ENCODE measurements around the gene GALK1. TPM values are rescaled to one million over a fixed set of nuclear protein-coding genes. Genes with fewer than 3 reads are reported as not detected.

The GALK1 gene
- total and polyA plus RNA-seq, 7 experiments from 2014 or later = 9.9 to 42.9 (median 18.9) TPM

GRCh38 chr17:75740631-75741077 lies 24.3 kb downstream of the GALK1 start:
- H3K27me3 ChIP-seq (ENCODE audit: control insufficient read depth in 2 of 2, insufficient read depth in 2 of 2, low read length in 2 of 2) = no peaks in the 10 kb centered on the region
- no peaks in the 10 kb centered on the region for H3K9me3 ChIP-seq (ENCODE audit: control insufficient read depth in 2 of 3, low read length in 3 of 3)
- Mint-ChIP-seq H3K9me3 (no peaks in the 10 kb centered on the region), H3K27me3 (no peaks in the 10 kb centered on the region), H3K36me3 (peaks cover 0 to 1% (median 0%) of the 10 kb centered on the region in 5 donors), H3K4me3 (no peak overlapping the region), H3K27ac (no peak overlapping the region), H3K4me1 (peaks cover 0 to 7% (median 0%) of the 10 kb centered on the region in 7 donors)
- no peak overlapping the region for H3K4me3 ChIP-seq (ENCODE audit: low read length)
- no peaks in the 10 kb centered on the region for H3K36me3 ChIP-seq (ENCODE audit: control insufficient read depth in 2 of 3, insufficient read depth in 3 of 3, low read length in 3 of 3)
- intact Hi-C loops (cut with micrococcal nuclease) = no loop called here
- ChIA-PET POLR2A (no interaction called here), CTCF (no interaction called here)
- H3K4me1 ChIP-seq (ENCODE audit: control insufficient read depth in 2 of 2, insufficient read depth in 2 of 2, low read length in 2 of 2) = no peaks in the 10 kb centered on the region
- no peak for ATAC-seq
- H3K27ac ChIP-seq (ENCODE audit: low read depth, low read length) = no peak overlapping the region
- no peak for DNase-seq

GRCh38 chr17:75740215-75740614 lies 24.8 kb downstream of the GALK1 start:
- DNase-seq = no peak
- Histone ChIP-seq H3K27ac (ENCODE audit: low read depth, low read length) (no peak overlapping the region), H3K9me3 (ENCODE audit: control insufficient read depth in 2 of 3, low read length in 3 of 3) (no peaks in the 10 kb centered on the region), H3K36me3 (ENCODE audit: control insufficient read depth in 2 of 3, insufficient read depth in 3 of 3, low read length in 3 of 3) (no peaks in the 10 kb centered on the region), H3K4me1 (ENCODE audit: control insufficient read depth in 2 of 2, insufficient read depth in 2 of 2, low read length in 2 of 2) (no peaks in the 10 kb centered on the region), H3K4me3 (ENCODE audit: low read length) (no peak overlapping the region), H3K27me3 (ENCODE audit: control insufficient read depth in 2 of 2, insufficient read depth in 2 of 2, low read length in 2 of 2) (no peaks in the 10 kb centered on the region)
- ATAC-seq = no peak
- Mint-ChIP-seq H3K4me1 (peaks cover 0 to 7% (median 0%) of the 10 kb centered on the region in 7 donors), H3K27me3 (no peaks in the 10 kb centered on the region), H3K36me3 (peaks cover 0 to 3% (median 0%) of the 10 kb centered on the region in 5 donors), H3K4me3 (no peak overlapping the region), H3K27ac (no peak overlapping the region), H3K9me3 (no peaks in the 10 kb centered on the region)
- ChIA-PET POLR2A (no interaction called here), CTCF (no interaction called here)
- intact Hi-C loops (cut with micrococcal nuclease) = no loop called here

DNA sequence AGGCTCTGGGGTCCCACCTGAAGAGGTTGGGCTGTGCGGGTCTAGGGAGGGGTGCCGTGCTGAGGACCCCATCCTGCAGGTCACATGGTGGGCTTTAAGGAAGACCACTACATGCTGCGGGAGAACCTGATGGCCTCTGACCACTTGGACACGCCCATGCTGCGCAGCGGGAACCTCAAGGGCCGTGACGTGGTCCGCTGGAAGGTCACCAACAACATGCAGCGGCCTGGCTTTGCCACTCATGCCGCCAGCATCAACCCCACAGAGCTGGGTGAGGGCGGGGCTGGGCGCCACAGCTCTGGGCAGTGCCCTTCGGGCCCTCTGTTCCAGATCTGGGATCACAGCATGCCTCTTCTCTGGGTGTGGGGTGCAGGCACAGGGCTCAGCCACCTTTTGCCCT lies 25.2 kb downstream of the GALK1 start:
- no peaks in the 10 kb centered on the region for H3K36me3 ChIP-seq (ENCODE audit: control insufficient read depth in 2 of 3, insufficient read depth in 3 of 3, low read length in 3 of 3)
- no peaks in the 10 kb centered on the region for H3K4me1 ChIP-seq (ENCODE audit: control insufficient read depth in 2 of 2, insufficient read depth in 2 of 2, low read length in 2 of 2)
- peaks cover 0 to 3% (median 0%) of the 10 kb centered on the region in 5 donors for H3K36me3 Mint-ChIP-seq
- DNase-seq = no peak
- H3K4me3 Mint-ChIP-seq = no peak overlapping the region
- no peaks in the 10 kb centered on the region for H3K9me3 Mint-ChIP-seq
- H3K27ac ChIP-seq (ENCODE audit: low read depth, low read length) = no peak overlapping the region
- ChIA-PET POLR2A (no interaction called here), CTCF (interaction anchor here (0.6 kb wide), 1 partner anchor 33 kb away, joined by 3 read pairs; no protein-coding TSS in a partner anchor)
- peaks cover 0 to 7% (median 0%) of the 10 kb centered on the region in 7 donors for H3K4me1 Mint-ChIP-seq
- H3K4me3 ChIP-seq (ENCODE audit: low read length) = no peak overlapping the region
- ATAC-seq = no peak
- no peaks in the 10 kb centered on the region for H3K27me3 ChIP-seq (ENCODE audit: control insufficient read depth in 2 of 2, insufficient read depth in 2 of 2, low read length in 2 of 2)
- intact Hi-C loops (cut with micrococcal nuclease) = no loop called here
- no peak overlapping the region for H3K27ac Mint-ChIP-seq
- no peaks in the 10 kb centered on the region for H3K9me3 ChIP-seq (ENCODE audit: control insufficient read depth in 2 of 3, low read length in 3 of 3)
- H3K27me3 Mint-ChIP-seq = no peaks in the 10 kb centered on the region

DNA sequence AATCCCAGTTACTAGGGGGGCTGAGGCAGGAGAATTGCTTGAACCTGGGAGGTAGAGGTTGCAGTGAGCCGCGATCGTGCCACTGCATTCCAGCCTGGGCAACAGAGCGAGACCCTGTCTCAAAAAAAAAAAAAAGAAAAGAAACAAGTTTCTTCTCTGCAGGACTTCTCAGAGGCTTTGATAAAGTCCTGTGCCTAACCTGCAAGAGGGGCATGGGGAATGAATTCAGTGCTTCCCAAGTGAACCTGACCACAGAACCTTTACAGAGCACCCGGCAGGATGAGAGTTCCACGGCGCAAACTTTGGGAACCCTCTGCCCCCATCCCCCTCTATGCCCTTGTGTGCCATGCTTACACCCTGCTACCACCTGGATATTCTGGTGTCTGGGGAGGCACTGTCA lies 25.8 kb downstream of the GALK1 start:
- intact Hi-C loops (cut with micrococcal nuclease) = no loop called here
- DNase-seq (no peak), ATAC-seq (no peak)
- Mint-ChIP-seq H3K4me3 (no peak overlapping the region), H3K9me3 (no peaks in the 10 kb centered on the region), H3K27ac (no peak overlapping the region), H3K27me3 (no peaks in the 10 kb centered on the region), H3K4me1 (peaks cover 0 to 10% (median 4%) of the 10 kb centered on the region in 7 donors), H3K36me3 (peaks cover 0 to 3% (median 0%) of the 10 kb centered on the region in 5 donors)
- Histone ChIP-seq H3K9me3 (ENCODE audit: control insufficient read depth in 2 of 3, low read length in 3 of 3) (no peaks in the 10 kb centered on the region), H3K27me3 (ENCODE audit: control insufficient read depth in 2 of 2, insufficient read depth in 2 of 2, low read length in 2 of 2) (no peaks in the 10 kb centered on the region), H3K27ac (ENCODE audit: low read depth, low read length) (no peak overlapping the region), H3K36me3 (ENCODE audit: control insufficient read depth in 2 of 3, insufficient read depth in 3 of 3, low read length in 3 of 3) (no peaks in the 10 kb centered on the region), H3K4me1 (ENCODE audit: control insufficient read depth in 2 of 2, insufficient read depth in 2 of 2, low read length in 2 of 2) (no peaks in the 10 kb centered on the region), H3K4me3 (ENCODE audit: low read length) (no peak overlapping the region)
- ChIA-PET POLR2A (no interaction called here), CTCF (interaction anchor here (0.6 to 1.8 kb wide), 3 partner anchors 9 to 189 kb away, joined by 3 to 10 read pairs (median 4); no protein-coding TSS in a partner anchor)

- peaks cover 0 to 10% (median 4%) of the 10 kb centered on the region in 7 donors for H3K4me1 Mint-ChIP-seq
- H3K4me3 Mint-ChIP-seq = peak overlapping the region in 1 of 10 donors; percentile 44
- CTCF ChIA-PET = interaction anchor here (0.6 to 1.8 kb wide), 3 partner anchors 10 to 190 kb away, joined by 3 to 10 read pairs (median 4); no protein-coding TSS in a partner anchor
- Histone ChIP-seq H3K4me3 (ENCODE audit: low read length) (no peak overlapping the region), H3K27ac (ENCODE audit: low read depth, low read length) (no peak overlapping the region), H3K36me3 (ENCODE audit: control insufficient read depth in 2 of 3, insufficient read depth in 3 of 3, low read length in 3 of 3) (no peaks in the 10 kb centered on the region), H3K4me1 (ENCODE audit: control insufficient read depth in 2 of 2, insufficient read depth in 2 of 2, low read length in 2 of 2) (no peaks in the 10 kb centered on the region), H3K9me3 (ENCODE audit: control insufficient read depth in 2 of 3, low read length in 3 of 3) (no peaks in the 10 kb centered on the region), H3K27me3 (ENCODE audit: control insufficient read depth in 2 of 2, insufficient read depth in 2 of 2, low read length in 2 of 2) (no peaks in the 10 kb centered on the region)
- POLR2A ChIA-PET = interaction anchor here (0.8 to 1.2 kb wide), 2 partner anchors 47 to 57 kb away, joined by 3 read pairs; no protein-coding TSS in a partner anchor
- no peaks in the 10 kb centered on the region for H3K9me3 Mint-ChIP-seq
- intact Hi-C loops (cut with micrococcal nuclease) = no loop called here
- H3K27ac Mint-ChIP-seq = peak overlapping the region in 2 of 9 donors; percentile 40 to 84
- DNase-seq = no peak
- H3K27me3 Mint-ChIP-seq = no peaks in the 10 kb centered on the region
- peak; percentile 89 for ATAC-seq
- peaks cover 0 to 3% (median 0%) of the 10 kb centered on the region in 5 donors for H3K36me3 Mint-ChIP-seq
These were observed 26.7 kb downstream of the GALK1 start for GRCh38 chr17:75738218-75738802.

DNA sequence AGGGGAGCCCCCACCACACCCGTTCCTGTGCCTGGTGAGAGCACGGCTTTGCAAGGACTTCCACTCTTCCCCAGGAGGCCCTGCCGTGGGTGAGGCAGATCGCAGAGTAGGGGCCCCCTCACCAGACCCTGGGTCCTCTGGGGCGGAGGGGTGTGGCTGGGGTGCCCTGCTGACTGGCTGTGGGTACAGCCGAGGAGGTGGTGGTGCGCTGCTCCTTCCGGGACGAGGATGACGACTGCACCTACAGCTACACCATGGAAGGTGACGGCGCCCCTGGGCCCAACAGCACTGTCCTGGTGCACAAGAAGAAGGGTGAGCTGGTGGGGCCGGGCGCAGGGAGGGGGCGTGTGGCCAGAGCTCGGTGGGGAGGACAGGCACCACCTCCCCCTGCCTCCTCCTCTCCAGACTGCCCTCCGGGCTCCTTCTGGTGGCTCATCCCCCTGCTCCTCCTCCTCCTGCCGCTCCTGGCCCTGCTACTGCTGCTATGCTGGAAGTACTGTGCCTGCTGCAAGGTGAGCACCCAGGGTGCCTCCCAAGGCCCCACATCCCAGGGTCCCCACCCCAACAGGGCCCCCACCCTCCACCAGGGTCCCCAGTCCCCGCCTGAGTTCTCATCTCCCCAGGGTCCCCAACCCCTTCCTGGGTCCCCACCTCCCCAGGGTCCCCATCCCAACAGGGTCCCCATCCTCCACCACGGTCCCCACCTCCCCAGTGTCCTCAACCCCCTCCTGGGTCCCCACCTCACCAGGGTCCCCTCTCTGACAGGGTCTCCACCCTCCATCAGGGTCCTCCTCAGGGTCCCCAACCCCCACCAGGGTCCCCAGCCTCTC lies 27.6 kb downstream of the GALK1 start:
- Mint-ChIP-seq H3K4me1 (peaks cover 0 to 10% (median 4%) of the 10 kb centered on the region in 7 donors), H3K9me3 (no peaks in the 10 kb centered on the region), H3K36me3 (peaks cover 0 to 3% (median 0%) of the 10 kb centered on the region in 5 donors), H3K4me3 (no peak overlapping the region), H3K27ac (peak overlapping the region in 1 of 9 donors; percentile 40), H3K27me3 (no peaks in the 10 kb centered on the region)
- no peaks in the 10 kb centered on the region for H3K36me3 ChIP-seq (ENCODE audit: control insufficient read depth in 2 of 3, insufficient read depth in 3 of 3, low read length in 3 of 3)
- H3K4me3 ChIP-seq (ENCODE audit: low read length) = no peak overlapping the region
- ChIA-PET POLR2A (interaction anchor here (0.6 to 1.3 kb wide), 3 partner anchors 9 to 56 kb away, joined by 3 read pairs; no protein-coding TSS in a partner anchor), CTCF (interaction anchor here (0.6 to 1.8 kb wide), 2 partner anchors 11 to 117 kb away, joined by 3 to 10 read pairs; no protein-coding TSS in a partner anchor)
- ATAC-seq (no peak), DNase-seq (no peak)
- H3K27me3 ChIP-seq (ENCODE audit: control insufficient read depth in 2 of 2, insufficient read depth in 2 of 2, low read length in 2 of 2) = no peaks in the 10 kb centered on the region
- no peaks in the 10 kb centered on the region for H3K9me3 ChIP-seq (ENCODE audit: control insufficient read depth in 2 of 3, low read length in 3 of 3)
- intact Hi-C loops (cut with micrococcal nuclease) = no loop called here
- no peak overlapping the region for H3K27ac ChIP-seq (ENCODE audit: low read depth, low read length)
- no peaks in the 10 kb centered on the region for H3K4me1 ChIP-seq (ENCODE audit: control insufficient read depth in 2 of 2, insufficient read depth in 2 of 2, low read length in 2 of 2)
